Naive thymus-derived CD4-positive, alpha-beta T cell (primary cell): ENCODE measurements around the gene KRTAP10-11. TPM values are rescaled to one million over a fixed set of nuclear protein-coding genes. Genes with fewer than 3 reads are reported as not detected.

Source experiments
- polyA plus RNA-seq, 2 donors: library from polyadenylated mRNA; unstranded; fragments of 300-500 nt; fragmentation: Illumina TruSeq; gene quantifications; one replicate each; pipeline ENCODE4 v1.2.3, GENCODE V29; 2021
- total RNA-seq, 6 experiments: library from RNA in 5 of 6; stranded (reverse) in 5 of 6; gene quantifications; 1 replicate in 5 of 6; 2 replicates in 1 of 6; pipeline ENCODE4 v1.2.3 and lab custom pipeline; 2021 to 2026

Gene KRTAP10-11
- total and polyA plus RNA-seq, 7 experiments from 2014 or later: not detected

Other genes starting within 250 kb of the KRTAP10-11 start
- gene LRRC3, start 190.9 kb upstream of the KRTAP10-11 start, total RNA-seq: 1 to 10 TPM in 3 of 5 experiments, under 1 TPM in 2; 0.79 to 3.3 (median 1.0) TPM
- under 1 TPM; 0.06 to 0.66 TPM for gene LRRC3, start 190.9 kb upstream of the KRTAP10-11 start, polyA plus RNA-seq
- gene KRTAP10-1, start 106.2 kb upstream of the KRTAP10-11 start, total RNA-seq: not detected
- gene KRTAP10-1, start 106.2 kb upstream of the KRTAP10-11 start, polyA plus RNA-seq: not detected
- not detected for gene KRTAP10-2, start 94.9 kb upstream of the KRTAP10-11 start, total RNA-seq
- not detected for gene KRTAP10-2, start 94.9 kb upstream of the KRTAP10-11 start, polyA plus RNA-seq
- not detected for gene KRTAP10-3, start 87.6 kb upstream of the KRTAP10-11 start, total RNA-seq
- gene KRTAP10-3, start 87.6 kb upstream of the KRTAP10-11 start, polyA plus RNA-seq: not detected
- not detected for gene KRTAP10-4, start 72.7 kb upstream of the KRTAP10-11 start, total RNA-seq
- gene KRTAP10-4, start 72.7 kb upstream of the KRTAP10-11 start, polyA plus RNA-seq: not detected
- gene KRTAP10-5, start 65.8 kb upstream of the KRTAP10-11 start, total RNA-seq: not detected
- not detected for gene KRTAP10-5, start 65.8 kb upstream of the KRTAP10-11 start, polyA plus RNA-seq
- not detected for gene KRTAP10-6, start 53.9 kb upstream of the KRTAP10-11 start, total RNA-seq
- gene KRTAP10-6, start 53.9 kb upstream of the KRTAP10-11 start, polyA plus RNA-seq: not detected
- gene KRTAP10-7, start 45.8 kb upstream of the KRTAP10-11 start, total RNA-seq: not detected
- not detected for gene KRTAP10-7, start 45.8 kb upstream of the KRTAP10-11 start, polyA plus RNA-seq
- gene KRTAP10-8, start 34.3 kb upstream of the KRTAP10-11 start, total RNA-seq: not detected
- gene KRTAP10-8, start 34.3 kb upstream of the KRTAP10-11 start, polyA plus RNA-seq: not detected
- not detected for gene KRTAP10-9, start 19.3 kb upstream of the KRTAP10-11 start, total RNA-seq
- not detected for gene KRTAP10-9, start 19.3 kb upstream of the KRTAP10-11 start, polyA plus RNA-seq
- gene KRTAP10-10, start 9.1 kb upstream of the KRTAP10-11 start, total RNA-seq: not detected
- gene KRTAP10-10, start 9.1 kb upstream of the KRTAP10-11 start, polyA plus RNA-seq: not detected
- gene KRTAP12-4, start 8.2 kb downstream of the KRTAP10-11 start, total RNA-seq: not detected
- not detected for gene KRTAP12-4, start 8.2 kb downstream of the KRTAP10-11 start, polyA plus RNA-seq
- 1 to 10 TPM in 1 of 5 experiments, not detected in 4; 1.1 TPM for gene KRTAP12-3, start 11.5 kb downstream of the KRTAP10-11 start, total RNA-seq
- gene KRTAP12-3, start 11.5 kb downstream of the KRTAP10-11 start, polyA plus RNA-seq: not detected
- gene KRTAP12-2, start 20.5 kb downstream of the KRTAP10-11 start, total RNA-seq: not detected
- not detected for gene KRTAP12-2, start 20.5 kb downstream of the KRTAP10-11 start, polyA plus RNA-seq
- not detected for gene KRTAP12-1, start 35.7 kb downstream of the KRTAP10-11 start, total RNA-seq
- gene KRTAP12-1, start 35.7 kb downstream of the KRTAP10-11 start, polyA plus RNA-seq: not detected
- not detected for gene KRTAP10-12, start 50.8 kb downstream of the KRTAP10-11 start, total RNA-seq
- not detected for gene KRTAP10-12, start 50.8 kb downstream of the KRTAP10-11 start, polyA plus RNA-seq
- gene TSPEAR, start 65.2 kb downstream of the KRTAP10-11 start, total RNA-seq: not detected
- under 1 TPM in 1 of 2 donors, not detected in 1; 0.07 TPM for gene TSPEAR, start 65.2 kb downstream of the KRTAP10-11 start, polyA plus RNA-seq
- gene UBE2G2, start 155.4 kb downstream of the KRTAP10-11 start, total RNA-seq: 100 to 1,000 TPM; 108 to 150 (median 129) TPM
- 10 to 100 TPM; 50.7 to 65.8 TPM for gene UBE2G2, start 155.4 kb downstream of the KRTAP10-11 start, polyA plus RNA-seq
- gene SUMO3, start 171.6 kb downstream of the KRTAP10-11 start, total RNA-seq: 10 to 100 TPM; 46.9 to 91.7 (median 70.2) TPM
- 10 to 100 TPM; 85.1 to 88.9 TPM for gene SUMO3, start 171.6 kb downstream of the KRTAP10-11 start, polyA plus RNA-seq
- 100 to 1,000 TPM in 2 of 5 experiments, 10 to 100 TPM in 3; 83.8 to 122 (median 95.6) TPM for gene PTTG1IP, start 227.3 kb downstream of the KRTAP10-11 start, total RNA-seq
- gene PTTG1IP, start 227.3 kb downstream of the KRTAP10-11 start, polyA plus RNA-seq: 10 to 100 TPM; 60.9 to 79.8 TPM